H9 (cell line): Measurements from ENCODE around the gene PLB1. TPM values are rescaled to one million over a fixed set of nuclear protein-coding genes. Genes with fewer than 3 reads are reported as not detected.

Experiments
- DNase-seq: peaks from one replicate; pipeline ENCODE4 v3.0.0-alpha.2; 2017
- H2AFZ ChIP-seq: one replicate; pipeline ENCODE4 v1.6.1; 2013; ENCODE audit warnings: mild to moderate bottlenecking, low read length, control low read depth, moderate library complexity
- H2AK5ac ChIP-seq: 2 replicates; pipeline ENCODE4 v1.6.1; 2013; ENCODE audit warnings: low read length, control low read depth, mixed read lengths; ENCODE audit not compliant: insufficient read length
- H2BK120ac ChIP-seq: one replicate; pipeline ENCODE4 v1.6.1; 2013; ENCODE audit warnings: low read depth, mild to moderate bottlenecking, low read length, control low read depth, inconsistent platforms; ENCODE audit not compliant: poor library complexity, severe bottlenecking
- H2BK12ac ChIP-seq: 2 replicates; pipeline ENCODE4 v1.6.1; 2013; ENCODE audit warnings: low read length, control low read depth, mixed read lengths, low read depth; ENCODE audit not compliant: insufficient read length
- H2BK15ac ChIP-seq: 2 replicates; pipeline ENCODE4 v1.6.1; 2013; ENCODE audit warnings: low read depth, low read length, control low read depth
- H2BK20ac ChIP-seq: one replicate; pipeline ENCODE4 v1.6.1; 2013; ENCODE audit warnings: low read depth, mild to moderate bottlenecking, low read length, control low read depth, inconsistent platforms; ENCODE audit not compliant: poor library complexity, severe bottlenecking
- H2BK5ac ChIP-seq: 2 replicates; pipeline ENCODE4 v1.6.1; 2013; ENCODE audit warnings: low read length, control low read depth, mixed read lengths; ENCODE audit not compliant: insufficient read length
- H3K14ac ChIP-seq: 2 replicates; pipeline ENCODE4 v1.6.1; 2013; ENCODE audit warnings: low read length, control low read depth; ENCODE audit not compliant: insufficient read depth
- H3K18ac ChIP-seq: 2 replicates; pipeline ENCODE4 v1.6.1; 2013; ENCODE audit warnings: low read depth, mild to moderate bottlenecking, mixed read lengths, low read length, control low read depth; ENCODE audit not compliant: insufficient read length
- H3K23ac ChIP-seq: 2 replicates; pipeline ENCODE4 v1.6.1; 2013; ENCODE audit warnings: low read length, control low read depth, mixed read lengths, low read depth; ENCODE audit not compliant: insufficient read length
- H3K23me2 ChIP-seq: 2 replicates; pipeline ENCODE4 v1.6.1; 2013; ENCODE audit warnings: low read depth, mild to moderate bottlenecking, mixed read lengths, low read length, control low read depth; ENCODE audit not compliant: insufficient read length, poor library complexity, severe bottlenecking
- H3K27ac ChIP-seq: 2 replicates; pipeline ENCODE4 v1.5.1; 2013; ENCODE audit warnings: low read length, control low read depth, mixed read lengths, low read depth; ENCODE audit not compliant: insufficient read length
- H3K27me3 ChIP-seq: 2 replicates; pipeline ENCODE4 v1.6.1; 2013; ENCODE audit warnings: low read length, control low read depth, inconsistent platforms; ENCODE audit not compliant: insufficient read depth
- H3K4ac ChIP-seq: 2 replicates; pipeline ENCODE4 v1.6.1; 2013; ENCODE audit warnings: low read depth, mild to moderate bottlenecking, control low read depth, inconsistent platforms, low read length, moderate library complexity
- H3K4me1 ChIP-seq: 2 replicates; pipeline ENCODE4 v1.6.1; 2013; ENCODE audit warnings: low read length, control low read depth, inconsistent platforms; ENCODE audit not compliant: insufficient read depth
- H3K4me2 ChIP-seq: 2 replicates; pipeline ENCODE4 v1.6.1; 2013; ENCODE audit warnings: low read length, control low read depth, mixed read lengths; ENCODE audit not compliant: insufficient read length, insufficient read depth
- H3K56ac ChIP-seq: 2 replicates; pipeline ENCODE4 v1.6.1; 2013; ENCODE audit warnings: low read depth, mild to moderate bottlenecking, mixed read lengths, low read length, control low read depth; ENCODE audit not compliant: insufficient read length
- H3K79me1 ChIP-seq: 2 replicates; pipeline ENCODE4 v1.6.1; 2013; ENCODE audit warnings: low read depth, mild to moderate bottlenecking, moderate library complexity, low read length, control low read depth, inconsistent platforms; ENCODE audit not compliant: insufficient read depth, poor library complexity, severe bottlenecking
- H3K79me2 ChIP-seq: 2 replicates; pipeline ENCODE4 v1.6.1; 2013; ENCODE audit warnings: low read length, control low read depth, inconsistent platforms; ENCODE audit not compliant: insufficient read depth
- H3K9ac ChIP-seq: 2 replicates; pipeline ENCODE4 v1.6.1; 2013; ENCODE audit warnings: low read length, control low read depth, mixed read lengths; ENCODE audit not compliant: insufficient read length; ENCODE audit errors: extremely low read depth
- H3K9me3 ChIP-seq: one replicate; pipeline ENCODE4 v1.6.1; 2013; ENCODE audit warnings: low read depth, low read length, inconsistent platforms; ENCODE audit not compliant: control insufficient read depth
- H3T11ph ChIP-seq: one replicate; pipeline ENCODE4 v1.6.1; 2013; ENCODE audit warnings: mild to moderate bottlenecking, low read length, control low read depth, inconsistent platforms
- H4K20me1 ChIP-seq: one replicate; pipeline ENCODE4 v1.6.1; 2013; ENCODE audit not compliant: control insufficient read depth, insufficient read length, insufficient read depth
- H4K5ac ChIP-seq: 2 replicates; pipeline ENCODE4 v1.6.1; 2013; ENCODE audit warnings: low read depth, mild to moderate bottlenecking, mixed read lengths, low read length, control low read depth; ENCODE audit not compliant: insufficient read length
- H4K8ac ChIP-seq: replicated peaks from 2 replicates; pipeline ENCODE4 v1.6.1; 2013; ENCODE audit warnings: low read length, control low read depth, mixed read lengths, low read depth; ENCODE audit not compliant: insufficient read length
- H4K91ac ChIP-seq: 2 replicates; pipeline ENCODE4 v1.6.1; 2013; ENCODE audit warnings: low read depth, mild to moderate bottlenecking, moderate library complexity, mixed read lengths, low read length, control low read depth; ENCODE audit not compliant: insufficient read length
- H3K27ac Mint-ChIP-seq, 3 experiments: 2 replicates in 2 of 3; 3 replicates in 1 of 3; pipeline ENCODE4 v1.8.0; 2020 to 2021; ENCODE audit warnings: mixed read lengths in 3 of 3, mild to moderate bottlenecking in 1 of 3, moderate library complexity in 1 of 3
- H3K27me3 Mint-ChIP-seq: 2 replicates; pipeline ENCODE4 v1.8.0; 2021; ENCODE audit warnings: low read depth, mild to moderate bottlenecking, moderate library complexity, mixed read lengths
- H3K36me3 Mint-ChIP-seq, 3 experiments: 2 replicates in 2 of 3; 3 replicates in 1 of 3; pipeline ENCODE4 v1.8.0; 2020 to 2021; ENCODE audit warnings: low read depth in 3 of 3, mixed read lengths in 3 of 3; ENCODE audit not compliant: insufficient read depth in 1 of 3
- H3K4me1 Mint-ChIP-seq, 2 experiments: 2 replicates each; pipeline ENCODE4 v1.8.0; 2020; ENCODE audit warnings: mixed read lengths in 2 of 2
- H3K4me3 Mint-ChIP-seq, 2 experiments: 2 replicates in 1 of 2; 3 replicates in 1 of 2; pipeline ENCODE4 v1.8.0; 2020 to 2021; ENCODE audit warnings: mild to moderate bottlenecking in 2 of 2, mixed read lengths in 2 of 2, moderate library complexity in 1 of 2
- H3K9me3 Mint-ChIP-seq, 2 experiments: 2 replicates in 1 of 2; 3 replicates in 1 of 2; pipeline ENCODE4 v1.8.0; 2020; ENCODE audit warnings: mild to moderate bottlenecking in 2 of 2, mixed read lengths in 2 of 2, moderate library complexity in 1 of 2
- WGBS: extraction: QIAGEN DNeasy Blood & Tissue Kit; methylation state at CpG from one replicate; pipeline ENCODE4 v1.1.7; 2013; ENCODE audit warnings: missing lambda C conversion rate, low lambda C conversion rate, mixed read lengths; ENCODE audit not compliant: insufficient read length; ENCODE audit errors: extremely low coverage; 5-methylcytosine and 5-hydroxymethylcytosine counted together
- total RNA-seq: library from RNA; stranded (reverse); gene quantifications from 2 replicates; pipeline ENCODE4 v1.2.1, GENCODE V29; 2021
- TF ChIP-seq, protein P1 (sequence below): fragments of 200-600 bp; sonication (generic); conservative IDR thresholded peaks from 3 replicates; pipeline ENCODE4 v1.8.0; 2021; ENCODE audit warnings: antibody characterized with exemption, mild to moderate bottlenecking

Gene PLB1
- total RNA-seq, 1 experiment from 2014 or later, result not detected

- Histone ChIP-seq H3K79me1 (no peaks in the 10 kb centered on the region), H4K8ac (no peak overlapping the region), H3K23ac (no peak overlapping the region), H3K23me2 (no peaks in the 10 kb centered on the region), H2BK120ac (no peak overlapping the region), H3K9me3 (no peaks in the 10 kb centered on the region), H3K27me3 (no peaks in the 10 kb centered on the region), H2BK15ac (no peak overlapping the region), H4K5ac (no peak overlapping the region), H2AFZ (no peak overlapping the region), H2BK5ac (no peak overlapping the region), H3K56ac (no peak overlapping the region), H3K4ac (no peak overlapping the region), H2BK20ac (no peak overlapping the region), H3K4me2 (no peak overlapping the region), H3K79me2 (no peaks in the 10 kb centered on the region), H4K20me1 (no peaks in the 10 kb centered on the region), H3K9ac (no peak overlapping the region), H3K14ac (no peak overlapping the region), H3K27ac (no peak overlapping the region), H4K91ac (no peak overlapping the region), H3K18ac (no peak overlapping the region), H2AK5ac (no peak overlapping the region), H3K4me1 (no peaks in the 10 kb centered on the region; the same call in 1 of the 2 replicates), H2BK12ac (no peak overlapping the region), H3T11ph (no peak overlapping the region)
- WGBS, result no CpG with 5 or more reads among the region's 5 CpGs
- peaks cover 0 to 3% (median 0%) of the 10 kb centered on the region in 3 experiments; a peak in 1 of 7 replicates for H3K36me3 Mint-ChIP-seq
- peaks cover 10 to 12% of the 10 kb centered on the region in 2 experiments for H3K4me1 Mint-ChIP-seq
- peaks cover 7% of the 10 kb centered on the region in 2 experiments; a peak in 3 of 5 replicates for H3K9me3 Mint-ChIP-seq
- H3K27ac Mint-ChIP-seq, result no peak overlapping the region
- no peak overlapping the region for H3K4me3 Mint-ChIP-seq
- H3K27me3 Mint-ChIP-seq, result peaks cover 3% of the 10 kb centered on the region; the same call in 1 of the 2 replicates
- TF ChIP-seq, protein P1, sequence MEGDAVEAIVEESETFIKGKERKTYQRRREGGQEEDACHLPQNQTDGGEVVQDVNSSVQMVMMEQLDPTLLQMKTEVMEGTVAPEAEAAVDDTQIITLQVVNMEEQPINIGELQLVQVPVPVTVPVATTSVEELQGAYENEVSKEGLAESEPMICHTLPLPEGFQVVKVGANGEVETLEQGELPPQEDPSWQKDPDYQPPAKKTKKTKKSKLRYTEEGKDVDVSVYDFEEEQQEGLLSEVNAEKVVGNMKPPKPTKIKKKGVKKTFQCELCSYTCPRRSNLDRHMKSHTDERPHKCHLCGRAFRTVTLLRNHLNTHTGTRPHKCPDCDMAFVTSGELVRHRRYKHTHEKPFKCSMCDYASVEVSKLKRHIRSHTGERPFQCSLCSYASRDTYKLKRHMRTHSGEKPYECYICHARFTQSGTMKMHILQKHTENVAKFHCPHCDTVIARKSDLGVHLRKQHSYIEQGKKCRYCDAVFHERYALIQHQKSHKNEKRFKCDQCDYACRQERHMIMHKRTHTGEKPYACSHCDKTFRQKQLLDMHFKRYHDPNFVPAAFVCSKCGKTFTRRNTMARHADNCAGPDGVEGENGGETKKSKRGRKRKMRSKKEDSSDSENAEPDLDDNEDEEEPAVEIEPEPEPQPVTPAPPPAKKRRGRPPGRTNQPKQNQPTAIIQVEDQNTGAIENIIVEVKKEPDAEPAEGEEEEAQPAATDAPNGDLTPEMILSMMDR, result no peak
- DNase-seq, result no peak
Measured at GRCh38 chr2:28676152-28676835, 180.4 kb downstream of the PLB1 start.
